Liver (tissue), 9 donors: ENCODE data around the gene MYH11. TPM values are rescaled to one million over a fixed set of nuclear protein-coding genes. Genes with fewer than 3 reads are reported as not detected.

Experiments
- DNase-seq: peaks from one replicate; pipeline ENCODE4 v3.0.0-alpha.2; 2017; ENCODE audit warnings: low spot score
- H3K27ac ChIP-seq, 2 donors: one replicate each; pipeline ENCODE4 v1.7.0; 2013; ENCODE audit warnings: inconsistent platforms in 2 of 2, low read length in 2 of 2, control low read depth in 1 of 2, low read depth in 1 of 2, mild to moderate bottlenecking in 1 of 2
- H3K27me3 ChIP-seq, 4 donors: one replicate each; pipeline versions ENCODE4 v1.6.1 to v1.7.0; 2013; ENCODE audit warnings: low read length in 3 of 4, inconsistent platforms in 1 of 4, mild to moderate bottlenecking in 1 of 4, moderate library complexity in 1 of 4; ENCODE audit not compliant: control insufficient read depth in 4 of 4, insufficient read depth in 4 of 4
- H3K36me3 ChIP-seq, 4 donors: one replicate each; pipeline versions ENCODE4 v1.6.1 to v1.7.0; 2013; ENCODE audit warnings: low read length in 3 of 4, mild to moderate bottlenecking in 3 of 4, low read depth in 1 of 4, moderate library complexity in 1 of 4; ENCODE audit not compliant: control insufficient read depth in 4 of 4, insufficient read depth in 3 of 4
- H3K4me1 ChIP-seq, 4 donors: one replicate each; pipeline versions ENCODE4 v1.6.1 to v1.7.0; 2013; ENCODE audit warnings: low read length in 3 of 4, mild to moderate bottlenecking in 3 of 4, moderate library complexity in 1 of 4; ENCODE audit not compliant: control insufficient read depth in 4 of 4, insufficient read depth in 4 of 4
- H3K4me3 ChIP-seq, 3 donors: one replicate each; pipeline versions ENCODE4 v1.6.1 to v1.7.0; 2013; ENCODE audit warnings: low read length in 3 of 3, control low read depth in 1 of 3, low read depth in 1 of 3, mild to moderate bottlenecking in 1 of 3
- H3K9ac ChIP-seq, 2 donors: one replicate each; pipeline ENCODE4 v1.7.0; 2013; ENCODE audit warnings: low read length in 2 of 2, mild to moderate bottlenecking in 2 of 2, moderate library complexity in 2 of 2, control low read depth in 1 of 2, low read depth in 1 of 2
- H3K9me3 ChIP-seq, 4 donors: one replicate each; pipeline versions ENCODE4 v1.6.1 to v1.7.0; 2013; ENCODE audit warnings: low read length in 3 of 4; ENCODE audit not compliant: control insufficient read depth in 4 of 4
- ATF3 ChIP-seq: IDR thresholded peaks from 2 replicates; pipeline ENCODE4 v1.6.1; 2016; ENCODE audit warnings: antibody characterized with exemption
- CTCF ChIP-seq: fragments of 150-350 bp; IDR thresholded peaks from 2 replicates; pipeline ENCODE4 v1.5.1; 2017; ENCODE audit warnings: improper control_type of control experiment, low read depth, low read length; ENCODE audit not compliant: missing input control
- EGR1 ChIP-seq, 2 donors: IDR thresholded peaks; 2 replicates each; pipeline ENCODE4 v1.6.1; 2016 to 2018; ENCODE audit warnings: antibody characterized with exemption in 2 of 2, low read depth in 2 of 2
- FOXA1 ChIP-seq: IDR thresholded peaks from 2 replicates; pipeline ENCODE4 v1.6.1; 2016; ENCODE audit warnings: antibody characterized with exemption
- FOXA2 ChIP-seq: IDR thresholded peaks from 2 replicates; pipeline ENCODE4 v1.6.1; 2016; ENCODE audit warnings: antibody characterized with exemption
- GABPA ChIP-seq, 2 donors: IDR thresholded peaks in 1 of 2; conservative IDR thresholded peaks in 1 of 2; 2 replicates each; pipeline ENCODE4 v1.6.1; 2016; ENCODE audit warnings: antibody characterized with exemption in 2 of 2, mild to moderate bottlenecking in 1 of 2, moderate library complexity in 1 of 2
- HNF4A ChIP-seq, 2 donors: conservative IDR thresholded peaks; 2 replicates each; pipeline ENCODE4 v1.6.1; 2016; ENCODE audit warnings: antibody characterized with exemption in 2 of 2, mild to moderate bottlenecking in 2 of 2
- HNF4G ChIP-seq: IDR thresholded peaks from 2 replicates; pipeline ENCODE4 v1.6.1; 2016; ENCODE audit warnings: antibody characterized with exemption
- JUND ChIP-seq, 2 donors: IDR thresholded peaks; 2 replicates each; pipeline ENCODE4 v1.6.1; 2016; ENCODE audit warnings: antibody characterized with exemption in 2 of 2
- MAX ChIP-seq: IDR thresholded peaks from 2 replicates; pipeline ENCODE4 v1.6.1; 2016; ENCODE audit warnings: antibody characterized with exemption
- NR2F2 ChIP-seq: IDR thresholded peaks from 2 replicates; pipeline ENCODE4 v1.6.1; 2016; ENCODE audit warnings: antibody characterized with exemption
- RAD21 ChIP-seq, 2 donors: IDR thresholded peaks; 2 replicates each; pipeline ENCODE4 v1.6.1; 2016; ENCODE audit warnings: antibody characterized with exemption in 2 of 2, mild to moderate bottlenecking in 2 of 2
- REST ChIP-seq: IDR thresholded peaks from 2 replicates; pipeline ENCODE4 v1.6.1; 2016; ENCODE audit warnings: antibody characterized with exemption, mild to moderate bottlenecking
- RXRA ChIP-seq, 2 donors: IDR thresholded peaks; 2 replicates each; pipeline ENCODE4 v1.6.1; 2017 to 2018; ENCODE audit warnings: antibody characterized with exemption in 2 of 2, mild to moderate bottlenecking in 1 of 2
- SP1 ChIP-seq: IDR thresholded peaks from 2 replicates; pipeline ENCODE4 v1.6.1; 2018; ENCODE audit warnings: antibody characterized with exemption, mild to moderate bottlenecking
- TAF1 ChIP-seq: conservative IDR thresholded peaks from 2 replicates; pipeline ENCODE4 v1.6.1; 2016; ENCODE audit warnings: antibody characterized with exemption, mild to moderate bottlenecking
- YY1 ChIP-seq: IDR thresholded peaks from 2 replicates; pipeline ENCODE4 v1.6.1; 2016; ENCODE audit warnings: antibody characterized with exemption, mild to moderate bottlenecking
- ZBTB33 ChIP-seq: IDR thresholded peaks from 2 replicates; pipeline ENCODE4 v1.6.1; 2016; ENCODE audit warnings: antibody characterized with exemption
- WGBS: extraction: QIAGEN DNeasy Blood & Tissue Kit; methylation state at CpG from one replicate; pipeline ENCODE4 v1.1.7; 2013; 5-methylcytosine and 5-hydroxymethylcytosine counted together
- polyA plus RNA-seq, 2 donors: library from polyadenylated mRNA; stranded (reverse) in 1 of 2; unstranded in 1 of 2; fragments of 200-250 nt in 1 of 2; fragments of >200 nt in 1 of 2; fragmentation: Nextera tagmentation in 1 of 2; extraction: Ambion mirVana in 1 of 2; gene quantifications; one replicate each; pipeline versions ENCODE4 v1.2.1 to v1.2.3, GENCODE V29; 2013 to 2015
- total RNA-seq, 2 donors: library from RNA; depleted of rRNA; stranded (reverse); fragments of >200 nt; gene quantifications; one replicate each; pipeline ENCODE4 v1.2.3, GENCODE V29; 2014
- donor health status: healthy.
- donor health status: healthy.
- donor health status: healthy.
- donor health status: healthy.
- donor health status: healthy.

Gene MYH11
- total and polyA plus RNA-seq, 4 donors: 0.51 to 33.7 (median 4.0) TPM

- Histone ChIP-seq H3K4me3 (no peak overlapping the region), H3K9ac (no peak overlapping the region), H3K4me1 (peaks cover 4 to 15% (median 13%) of the 10 kb centered on the region in 4 donors), H3K36me3 (peaks cover 0 to 6% (median 2%) of the 10 kb centered on the region in 4 donors), H3K9me3 (no peaks in the 10 kb centered on the region), H3K27me3 (no peaks in the 10 kb centered on the region), H3K27ac (no peak overlapping the region)
- TF ChIP-seq REST: no peak
- TF ChIP-seq ZBTB33: no peak
- no peak for TF ChIP-seq JUND (IDR thresholded peaks at IDR 0.05)
- TF ChIP-seq GABPA (IDR thresholded peaks at IDR 0.05 in 1 of 2, conservative IDR thresholded peaks at IDR 0.05 in 1 of 2): no peak
- TF ChIP-seq EGR1 (IDR thresholded peaks at IDR 0.05; ENCODE audit: low read depth in 2 of 2): no peak
- no peak for TF ChIP-seq HNF4G
- TF ChIP-seq RXRA (IDR thresholded peaks at IDR 0.05): no peak
- TF ChIP-seq CTCF: no peak
- no peak for TF ChIP-seq MAX
- TF ChIP-seq FOXA2: no peak
- TF ChIP-seq HNF4A (conservative IDR thresholded peaks at IDR 0.05): no peak
- no peak for TF ChIP-seq RAD21 (IDR thresholded peaks at IDR 0.05)
- no peak for TF ChIP-seq SP1
- TF ChIP-seq FOXA1: no peak
- no peak for TF ChIP-seq ATF3
- no peak for TF ChIP-seq NR2F2
- no peak for TF ChIP-seq YY1
- no peak for TF ChIP-seq TAF1
- WGBS: 96% methylated on average over 10 of the region's 10 CpGs
- no peak for DNase-seq
Measured at GRCh38 chr16:15676506-15676905, 180.3 kb downstream of the MYH11 start.
